HG02588 (cell line): ENCODE measurements around the gene AXIN1.
"Not testable (repeated sequence)": the region's sequence is repeated elsewhere in the genome, so short reads cannot be mapped to it uniquely, and the experiment has no call there.

Source experiments
- ATAC-seq: cut with Tn5 transposase; IDR thresholded peaks from one replicate; pipeline ENCODE4 v1.9.1; 2021; ENCODE audit warnings: mild to moderate bottlenecking, moderate library complexity; ENCODE audit not compliant: unreplicated experiment

AXIN1 gene

DNA sequence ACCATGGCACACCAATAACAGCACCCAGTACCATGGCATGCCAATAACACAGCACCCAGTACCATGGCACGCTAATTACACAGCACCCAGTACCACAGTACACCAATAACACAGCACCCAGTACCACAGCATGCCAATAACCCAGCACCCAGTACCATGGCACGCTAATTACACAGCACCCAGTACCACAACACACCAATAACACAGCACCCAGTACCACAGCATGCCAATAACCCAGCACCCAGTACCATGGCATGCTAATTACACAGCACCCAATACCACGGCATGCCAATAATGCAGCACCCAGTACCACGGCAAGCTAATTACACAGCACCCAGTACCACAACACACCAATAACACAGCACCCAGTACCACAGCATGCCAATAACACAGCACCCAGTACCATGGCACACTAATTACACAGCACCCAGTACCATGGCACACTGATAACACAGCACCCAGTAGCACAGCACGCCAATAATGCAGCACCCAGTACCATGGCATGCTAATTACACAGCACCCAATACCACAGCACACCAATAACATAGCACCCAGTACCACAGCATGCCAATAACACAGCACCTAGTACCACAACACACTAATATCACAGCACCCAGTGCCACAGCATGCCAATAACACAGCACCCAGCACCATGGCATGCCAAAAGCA, 18.2 kb downstream of the AXIN1 start:
- not testable (repeated sequence) for ATAC-seq

DNA sequence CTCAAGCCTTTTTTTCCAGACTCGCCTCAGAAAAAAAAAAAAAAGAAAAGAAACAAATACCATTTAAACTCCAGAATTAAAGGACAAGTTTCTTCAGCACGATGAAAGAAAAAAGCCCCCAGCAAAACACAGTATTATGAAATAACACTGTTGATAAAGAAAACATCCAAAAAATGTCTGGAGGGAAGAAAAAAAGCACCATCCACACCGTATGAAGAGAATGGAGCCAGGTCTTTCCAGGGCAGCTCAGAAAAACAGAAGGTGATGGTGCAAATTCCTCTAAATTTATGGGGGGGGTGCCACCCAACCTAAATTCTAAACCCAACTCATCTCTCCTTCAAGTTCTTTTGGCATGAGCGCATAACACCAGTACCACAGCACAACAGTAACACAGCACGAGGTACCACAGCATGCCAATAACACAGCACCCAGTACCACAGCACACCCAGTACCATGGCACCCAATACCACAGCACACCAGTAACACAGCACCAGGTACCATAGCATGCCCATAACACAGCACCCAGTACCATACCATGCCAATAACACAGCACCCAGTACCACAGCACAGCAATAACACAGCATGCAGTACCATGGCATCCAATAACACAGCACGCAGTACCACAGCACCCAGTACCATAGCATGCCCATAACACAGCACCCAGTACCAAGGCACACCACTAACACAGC, 19.0 kb downstream of the AXIN1 start:
- ATAC-seq, result no peak

DNA sequence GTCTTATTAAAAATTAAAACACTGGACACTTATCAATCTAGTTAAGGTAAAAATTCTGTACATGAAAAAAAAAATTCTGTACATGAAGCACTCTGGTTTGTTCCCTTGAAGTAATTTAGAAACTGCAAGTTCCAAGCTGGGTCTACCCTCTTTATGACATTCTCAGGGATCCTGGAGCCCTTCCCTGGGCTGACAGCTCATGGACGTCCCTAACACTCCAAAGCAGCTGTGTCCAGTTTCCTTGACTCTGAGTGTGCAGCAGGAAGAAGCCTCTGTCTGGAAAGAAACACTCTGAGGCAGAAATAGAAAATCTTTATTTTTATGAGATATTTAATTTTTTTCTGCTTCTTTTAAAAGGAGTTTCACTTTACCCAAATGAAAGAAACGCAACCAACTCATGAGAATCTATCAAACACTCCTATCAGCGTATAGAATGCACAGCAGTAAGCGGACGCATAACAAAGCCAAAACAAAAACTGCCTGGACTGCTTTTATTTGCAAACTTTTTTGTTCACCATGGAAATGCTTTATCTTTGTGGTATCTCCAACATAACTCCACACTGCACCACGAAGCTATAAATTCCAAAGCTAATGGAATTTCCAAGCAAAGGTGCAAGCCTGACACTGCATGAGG, 21.2 kb downstream of the AXIN1 start:
- ATAC-seq, result not testable (repeated sequence)

DNA sequence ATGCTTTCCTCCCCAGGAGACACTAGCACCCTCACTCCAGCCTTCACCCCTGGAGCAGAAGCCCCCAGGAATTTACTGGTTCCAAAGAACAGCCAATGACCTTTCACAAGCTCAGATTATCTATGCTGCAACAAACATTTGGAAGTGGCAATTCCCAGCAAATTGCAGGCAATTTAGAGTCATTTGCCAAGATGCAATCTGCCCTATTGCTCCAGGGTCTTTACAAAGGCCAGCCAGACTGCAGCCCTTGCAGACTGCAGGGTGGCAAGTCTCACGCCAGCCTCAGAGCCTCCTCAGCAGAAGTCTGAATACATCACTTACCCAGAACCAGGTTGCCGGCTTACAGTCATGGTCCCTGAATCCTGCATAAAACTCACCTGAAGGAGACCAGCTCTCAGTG, 21.8 kb downstream of the AXIN1 start:
- no peak for ATAC-seq

DNA sequence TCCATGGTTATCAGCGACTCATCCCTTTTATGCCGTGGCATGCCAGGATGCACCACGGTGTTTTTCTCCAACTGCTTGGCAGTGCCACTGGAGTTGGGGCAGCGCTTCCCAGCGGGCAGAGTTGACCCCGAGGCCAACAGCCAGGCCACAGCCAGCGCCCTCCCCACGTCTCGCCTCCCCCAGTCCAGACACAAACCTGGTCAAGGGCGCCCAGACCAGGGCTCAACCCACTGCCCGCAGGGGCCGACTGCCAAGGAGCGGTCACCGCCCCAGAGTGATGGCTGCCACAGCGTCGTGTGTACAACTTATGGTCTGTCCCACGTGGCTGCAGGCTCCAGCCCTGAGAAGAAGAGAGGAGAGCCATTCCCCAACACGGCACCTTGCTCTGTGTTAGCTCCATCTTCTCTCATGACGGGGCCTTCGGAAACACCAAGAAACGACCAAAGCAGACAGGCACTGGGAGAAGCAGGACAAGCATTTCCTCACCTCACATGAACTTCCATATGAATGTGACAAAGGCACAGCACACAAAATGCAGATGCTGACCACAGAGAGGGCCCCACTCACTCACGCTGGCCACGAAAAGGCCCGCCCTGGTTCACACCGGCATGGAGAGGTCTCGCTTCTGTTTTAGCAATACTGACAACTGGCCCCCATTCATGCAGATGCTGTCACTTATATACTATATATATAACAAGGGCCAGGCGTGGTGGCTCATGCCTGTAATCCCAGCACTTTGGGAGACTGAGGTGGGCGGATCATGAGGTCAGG, 27.0 kb downstream of the AXIN1 start:
- no peak for ATAC-seq

DNA sequence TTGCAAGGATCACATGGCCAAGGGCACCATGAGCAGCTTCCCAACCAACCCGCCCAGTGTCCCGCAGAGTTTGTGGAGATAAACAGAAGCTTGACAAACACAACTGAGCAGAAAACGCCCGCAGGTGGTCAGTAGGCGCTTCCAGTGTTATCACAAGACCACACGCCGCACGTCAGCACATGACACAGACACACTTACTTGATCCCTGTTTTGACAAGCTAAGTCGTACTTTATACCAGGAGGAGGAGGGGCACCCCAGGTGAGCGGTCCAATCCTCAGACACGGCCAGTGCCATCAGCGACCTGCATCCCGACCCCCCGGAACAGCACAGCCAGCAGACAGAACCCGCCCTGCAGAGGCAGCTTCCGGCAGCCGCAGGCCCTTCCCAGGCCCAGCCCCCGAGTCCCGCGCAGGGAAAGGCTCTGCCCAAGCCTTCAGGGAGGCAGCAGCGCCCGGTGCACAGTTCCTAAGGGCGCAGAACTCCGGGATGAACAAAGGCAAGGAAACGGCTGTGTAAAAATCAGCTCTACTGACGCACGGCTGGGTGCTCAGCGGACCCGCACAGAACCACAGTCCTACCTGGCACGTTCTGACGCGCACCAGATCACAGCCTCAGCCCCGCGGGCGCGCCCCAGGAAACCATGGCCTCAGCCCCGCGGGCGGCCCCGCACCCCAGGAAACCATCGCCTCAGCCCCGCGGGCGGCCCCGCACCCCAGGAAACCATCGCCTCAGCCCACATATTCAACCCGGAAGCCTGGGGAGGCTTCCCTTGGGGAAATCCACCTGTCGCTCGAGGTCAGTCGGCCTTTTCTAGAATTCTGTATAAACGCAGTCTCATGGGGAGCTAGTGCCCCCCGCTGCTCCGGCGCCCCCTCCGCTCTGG, 27.8 kb downstream of the AXIN1 start:
- no peak for ATAC-seq

DNA sequence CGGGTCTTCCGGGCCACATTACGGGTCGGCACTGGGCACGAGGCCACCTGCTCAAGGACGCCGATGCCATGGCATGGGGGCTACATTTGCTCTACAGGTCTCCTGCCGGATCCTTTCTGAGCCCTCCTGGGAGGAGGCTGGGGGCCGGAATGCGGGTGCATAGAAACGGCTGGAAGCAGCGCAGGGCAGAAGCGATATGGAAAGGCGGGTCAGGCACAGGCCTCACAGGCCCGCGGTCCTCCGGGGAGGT, 28.4 kb downstream of the AXIN1 start:
- no peak for ATAC-seq

DNA sequence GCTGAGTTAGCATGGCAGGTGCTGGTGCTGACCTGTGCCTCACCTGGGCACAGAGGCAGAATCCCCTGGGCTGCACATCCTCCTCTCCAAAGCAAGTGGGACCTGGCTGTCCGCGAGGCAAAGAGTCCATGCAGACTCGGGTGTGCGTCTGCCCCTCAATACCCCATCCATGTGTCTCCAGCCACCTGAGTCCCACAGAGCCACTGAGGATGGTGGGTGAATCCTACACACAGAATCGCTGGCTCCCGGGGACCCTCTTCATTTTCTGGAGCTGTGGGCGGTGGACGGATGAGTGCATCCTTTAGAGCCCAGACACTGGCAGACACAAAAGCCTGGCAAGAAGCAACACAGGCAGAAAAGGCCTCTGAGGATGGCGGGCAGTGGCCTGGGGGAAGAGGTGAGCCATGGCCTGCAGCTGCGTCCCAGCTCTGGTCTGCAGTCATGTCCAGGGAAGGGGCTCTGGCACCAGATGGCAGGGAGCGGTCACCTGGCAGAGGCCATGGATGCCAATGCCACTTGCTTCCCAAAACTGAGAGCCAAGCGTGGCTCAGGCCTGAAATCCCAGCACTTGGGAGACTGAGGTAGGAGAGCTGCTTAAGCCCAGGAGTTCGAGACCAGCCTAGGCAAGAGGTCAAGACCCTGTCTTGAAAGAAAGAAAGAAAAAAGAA, 29.9 kb downstream of the AXIN1 start:
- ATAC-seq, result no peak

DNA sequence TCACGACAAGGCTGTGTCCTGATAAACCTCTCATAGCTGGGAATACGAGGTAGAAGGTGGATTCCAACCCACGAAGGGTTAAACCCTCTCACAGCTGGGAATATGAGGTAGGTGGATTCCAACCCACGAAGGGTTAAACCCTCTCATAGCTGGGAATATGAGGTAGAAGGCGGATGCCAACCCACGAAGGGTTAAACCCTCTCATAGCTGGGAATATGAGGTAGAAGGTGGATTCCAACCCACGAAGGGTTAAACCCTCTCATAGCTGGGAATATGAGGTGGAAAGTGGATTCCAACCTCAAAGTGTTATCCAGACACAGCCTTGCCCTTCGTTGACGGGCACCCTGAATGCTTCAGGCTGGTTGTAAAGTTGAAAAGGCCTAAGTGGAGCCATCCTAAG, 31.0 kb downstream of the AXIN1 start:
- no peak for ATAC-seq

DNA sequence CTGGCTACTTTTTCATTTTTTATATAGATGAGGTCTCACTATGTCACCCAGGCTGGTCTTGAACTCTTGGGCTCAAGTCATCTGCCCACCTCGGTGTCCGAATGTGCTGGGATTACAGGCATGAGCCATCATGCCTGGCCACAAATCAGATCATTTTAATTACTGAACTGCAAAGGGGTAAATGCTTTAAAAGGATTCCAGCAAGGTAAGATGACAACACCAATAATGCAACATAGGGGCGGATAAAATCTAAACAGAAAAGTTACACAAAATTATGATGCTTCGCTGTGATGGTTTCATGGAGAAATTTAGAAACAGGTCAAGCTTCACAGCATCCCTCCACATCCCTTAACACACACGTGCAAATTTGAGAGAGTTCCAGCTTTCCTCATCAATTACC, 32.3 kb downstream of the AXIN1 start:
- no peak for ATAC-seq

DNA sequence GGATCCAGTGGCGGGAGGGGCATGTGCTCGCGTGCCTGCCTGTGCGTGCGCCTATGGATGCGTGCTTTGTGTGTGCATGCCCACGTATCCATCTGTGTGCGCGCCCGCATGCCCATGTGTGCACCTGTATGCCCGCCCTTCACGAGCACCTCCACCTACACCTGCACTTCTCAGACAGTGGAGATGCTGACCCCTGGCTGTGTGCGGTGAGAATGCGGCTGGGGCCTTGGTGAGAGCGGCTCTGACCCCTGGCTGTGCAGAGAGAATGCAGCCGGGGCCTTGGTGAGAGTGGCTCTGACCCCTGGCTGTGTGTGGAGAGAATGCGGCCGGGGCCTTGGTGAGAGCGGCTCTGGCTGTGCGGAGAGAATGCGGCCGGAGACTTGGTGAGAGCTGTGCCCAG, 33.9 kb downstream of the AXIN1 start:
- no peak for ATAC-seq

DNA sequence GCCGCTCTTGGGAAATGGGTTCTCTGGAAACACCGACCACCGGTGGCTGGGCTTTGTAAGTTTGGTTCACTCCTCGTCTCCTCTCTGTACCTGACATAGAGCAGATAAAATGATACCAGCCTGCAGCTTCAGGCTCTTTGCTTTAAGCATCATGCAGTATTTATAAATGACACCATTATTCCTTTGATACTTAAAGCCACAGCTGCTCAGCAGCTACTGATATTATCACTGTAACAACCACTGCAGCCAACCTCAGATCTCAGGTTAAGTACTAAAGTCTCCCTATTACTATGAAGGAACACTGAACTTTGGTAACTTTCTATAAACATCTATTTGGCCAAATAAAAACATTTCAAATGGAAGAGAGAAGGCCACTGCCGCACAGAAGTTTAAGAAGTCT, 34.9 kb downstream of the AXIN1 start:
- no peak for ATAC-seq

DNA sequence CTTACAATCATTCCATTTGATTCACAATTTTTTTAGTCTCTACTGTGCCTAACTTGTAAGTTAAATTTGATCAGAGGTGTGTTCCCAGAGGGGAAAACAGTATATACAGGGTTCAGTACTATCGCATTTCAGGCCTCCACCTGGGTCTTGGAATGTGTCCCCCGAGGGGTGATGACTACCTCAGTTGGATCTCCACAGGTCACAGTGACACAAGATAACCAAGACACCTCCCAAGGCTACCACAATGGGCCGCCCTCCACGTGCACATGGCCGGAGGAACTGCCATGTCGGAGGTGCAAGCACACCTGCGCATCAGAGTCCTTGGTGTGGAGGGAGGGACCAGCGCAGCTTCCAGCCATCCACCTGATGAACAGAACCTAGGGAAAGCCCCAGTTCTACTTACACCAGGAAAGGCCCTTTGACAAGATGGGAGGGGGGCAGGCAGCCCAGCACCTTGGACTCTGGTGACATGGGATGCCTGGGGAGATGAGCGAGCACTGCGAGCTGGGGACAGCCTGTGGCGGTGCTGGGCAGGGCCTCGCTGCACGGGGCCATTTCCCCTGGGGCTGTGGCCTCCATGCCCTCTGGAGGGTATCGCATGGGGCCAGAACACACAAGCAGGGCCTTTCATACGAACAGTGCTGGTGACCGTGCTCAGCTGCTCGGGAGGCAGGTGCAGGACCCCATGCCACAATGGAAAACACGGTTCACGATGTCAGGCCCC, 35.6 kb downstream of the AXIN1 start:
- no peak for ATAC-seq

DNA sequence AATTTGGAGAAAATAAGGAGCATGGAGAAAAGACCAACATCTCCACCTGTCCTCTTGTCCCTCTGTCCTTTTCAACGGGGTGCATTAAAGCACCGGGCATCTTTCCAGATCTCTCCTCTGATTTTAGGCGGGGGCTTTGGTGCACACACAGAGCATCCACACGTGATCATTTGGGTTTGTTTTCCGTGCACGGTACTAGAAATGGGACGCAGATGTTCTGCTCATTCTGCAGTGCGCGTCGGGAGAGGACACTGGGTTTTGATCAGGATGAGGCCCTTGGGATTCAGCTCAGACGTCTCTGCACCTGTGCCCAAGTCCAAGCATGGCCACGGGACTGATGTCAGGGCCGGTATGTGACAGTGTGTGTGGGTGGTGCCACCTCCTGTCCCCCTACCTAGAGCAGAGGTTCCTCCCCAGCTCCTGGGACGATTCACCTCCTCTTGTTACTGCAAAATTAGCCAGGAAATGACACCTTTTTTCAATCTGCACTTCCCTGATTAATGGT, 37.7 kb downstream of the AXIN1 start:
- no peak for ATAC-seq

DNA sequence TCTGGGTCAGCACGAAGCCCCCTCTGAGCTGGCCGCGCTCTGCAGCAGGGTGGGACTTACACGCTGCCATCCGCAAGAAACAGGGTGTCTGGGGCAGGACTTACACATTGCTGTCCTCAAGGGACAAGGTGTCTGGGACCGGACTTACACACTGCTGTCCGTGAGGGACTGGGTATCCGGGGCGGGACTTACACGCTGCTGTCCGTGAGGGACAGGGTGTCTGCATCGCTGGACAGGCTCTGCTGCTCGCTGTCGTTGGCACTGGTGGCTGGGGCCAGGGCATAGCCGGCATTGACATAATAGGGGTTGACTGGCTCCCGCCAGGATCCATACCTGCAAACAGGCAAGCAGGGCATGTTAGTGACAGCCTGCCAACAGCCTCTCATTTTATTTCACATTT, 38.2 kb downstream of the AXIN1 start:
- no peak for ATAC-seq

DNA sequence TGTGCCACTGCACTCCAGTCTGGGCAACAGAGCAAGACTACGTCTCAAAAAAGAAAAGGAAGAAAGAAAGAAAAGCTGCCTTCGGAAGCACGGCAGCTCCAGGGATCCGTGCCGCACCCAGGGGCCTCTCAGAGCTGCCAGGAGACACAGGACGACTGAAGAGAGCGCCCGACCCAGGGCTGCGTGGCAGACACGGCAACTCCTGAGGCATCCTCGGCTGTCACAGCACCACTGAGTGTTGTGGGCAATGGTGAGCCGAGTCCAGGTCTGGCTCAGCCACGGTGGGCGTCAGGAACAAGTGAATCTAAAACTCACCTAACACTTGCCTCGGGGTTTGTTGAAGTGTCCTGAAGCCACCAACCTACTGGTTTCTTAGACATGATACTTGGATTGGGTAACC, 40.8 kb downstream of the AXIN1 start:
- ATAC-seq, result no peak

DNA sequence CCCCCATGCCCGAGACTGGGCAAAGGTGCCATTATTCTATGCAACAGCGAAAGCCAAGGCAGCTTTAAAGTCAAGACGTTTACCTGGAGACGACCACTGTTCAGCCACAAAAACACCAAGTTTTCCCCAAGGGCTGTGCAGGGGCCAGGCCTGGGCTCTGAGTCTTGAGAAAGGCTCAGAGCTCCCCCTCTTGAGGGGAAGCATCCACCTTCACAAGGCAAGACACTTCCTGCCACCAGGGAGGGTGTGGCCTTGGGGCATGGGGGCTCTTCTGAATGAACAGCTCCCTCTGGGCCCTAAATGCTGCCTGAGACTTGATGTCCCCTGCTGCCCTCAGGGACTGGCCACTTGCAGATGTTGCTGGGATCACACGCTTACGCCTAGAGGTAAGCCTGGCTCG, 43.0 kb downstream of the AXIN1 start:
- ATAC-seq, result no peak

DNA sequence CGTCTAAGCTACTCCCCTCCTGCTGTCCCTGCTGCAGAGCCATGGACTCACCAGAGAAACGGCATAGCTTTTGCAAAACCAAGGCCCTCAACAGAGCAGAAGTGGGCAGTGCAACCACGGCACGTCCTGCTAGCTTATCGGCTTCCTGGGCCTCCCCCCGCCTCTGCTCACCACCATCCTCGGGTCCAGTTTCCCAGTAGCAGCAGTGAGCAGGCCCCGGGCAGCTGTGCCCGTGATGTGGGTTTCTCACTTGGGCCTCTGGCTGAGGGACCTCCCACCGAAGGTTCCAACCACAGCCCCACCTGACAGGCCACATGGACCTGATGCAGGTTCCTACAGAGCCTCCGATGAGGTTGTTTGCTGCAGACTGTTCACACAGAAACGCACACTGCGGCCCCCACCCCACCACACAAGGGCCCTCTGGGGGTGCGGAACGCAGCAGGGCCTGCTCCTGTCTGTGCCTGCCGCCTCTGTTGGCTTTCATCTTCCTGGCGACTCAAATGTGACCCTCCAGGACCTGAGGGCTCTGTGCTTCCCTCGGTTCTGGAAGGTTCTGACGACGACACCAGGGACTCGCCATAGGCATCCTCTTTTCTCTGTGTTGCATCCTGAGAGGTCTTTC, 44.7 kb downstream of the AXIN1 start:
- ATAC-seq, result no peak

DNA sequence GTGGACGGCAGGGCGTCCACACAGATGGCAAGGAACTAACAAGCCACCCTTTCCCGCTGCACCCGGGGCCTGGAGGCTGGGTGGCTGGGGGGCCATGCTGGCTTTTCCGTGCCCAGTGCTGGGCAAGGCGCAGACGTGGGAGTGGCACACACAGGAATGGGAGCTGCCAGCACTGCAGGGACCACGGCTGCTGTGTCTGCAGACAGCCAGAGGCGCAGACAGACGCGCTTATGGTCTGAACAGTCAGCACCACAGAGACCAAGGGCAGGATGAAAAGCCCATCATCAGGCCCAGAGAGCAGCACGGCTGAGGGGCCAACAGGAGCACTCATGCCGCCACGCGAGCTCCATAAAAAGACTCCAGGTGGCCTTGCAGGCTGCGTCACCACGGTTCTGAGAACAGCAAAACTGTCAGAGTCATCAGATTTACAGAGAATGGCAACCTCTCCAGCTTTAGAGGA, 45.6 kb downstream of the AXIN1 start:
- ATAC-seq, result no peak
